ENCODE results near the gene ARID4B.
A peak's percentile ranks its signal among the peaks of the same experiment; 100 is the strongest.

ARID4B gene

GRCh38 chr1:235128456-235129328 lies 199.3 kb downstream of the ARID4B start, which contains the start of gene TOMM20:
Gene TOMM20, minus strand, starts transcription at chr1:235128837. Its CDS starts 122 bp downstream, at chr1:235128715.
- peak; percentile 89 to 90 for DNase-seq (ENCODE audit: low read depth in 2 of 2)

GRCh38 chr1:235127732-235128455 lies 200.1 kb downstream of the ARID4B start:
- DNase-seq (ENCODE audit: low read depth in 2 of 2): no peak

GRCh38 chr1:235127203-235127602 lies 200.8 kb downstream of the ARID4B start:
- DNase-seq (ENCODE audit: low read depth in 2 of 2): no peak

- DNase-seq (ENCODE audit: low read depth in 2 of 2): no peak
Measured at GRCh38 chr1:235124665-235125064, 203.3 kb downstream of the ARID4B start.

- DNase-seq (ENCODE audit: low read depth in 2 of 2): no peak
Measured at GRCh38 chr1:235124111-235124510, 203.9 kb downstream of the ARID4B start.

- DNase-seq (ENCODE audit: low read depth in 2 of 2): no peak
Measured at GRCh38 chr1:235122348-235122747, 205.6 kb downstream of the ARID4B start.
